Mesenchymal stem cell (in vitro differentiated cells and primary cell): ENCODE results near the gene TSSK2.

Source experiments
- DNase-seq: peaks from one replicate; pipeline ENCODE4 v3.0.0-alpha.2; 2013
- H2AFZ ChIP-seq: one replicate; pipeline ENCODE4 v1.6.1; 2013; ENCODE audit warnings: low read depth, mild to moderate bottlenecking, control low read depth, inconsistent platforms, low read length, moderate library complexity
- H2AK5ac ChIP-seq: 2 replicates; pipeline ENCODE4 v1.6.1; 2013; ENCODE audit warnings: low read length, moderate library complexity, mild to moderate bottlenecking, inconsistent platforms; ENCODE audit not compliant: severe bottlenecking
- H2BK120ac ChIP-seq: one replicate; pipeline ENCODE4 v1.6.1; 2013; ENCODE audit warnings: low read depth, mild to moderate bottlenecking, inconsistent platforms, low read length, moderate library complexity
- H2BK12ac ChIP-seq, 2 experiments: one replicate each; pipeline ENCODE4 v1.6.1; 2013; ENCODE audit warnings: inconsistent platforms in 2 of 2, low read length in 2 of 2, mild to moderate bottlenecking in 2 of 2, moderate library complexity in 2 of 2, control low read depth in 1 of 2
- H2BK15ac ChIP-seq: one replicate; pipeline ENCODE4 v1.6.1; 2013; ENCODE audit warnings: mild to moderate bottlenecking, low read depth, inconsistent platforms; ENCODE audit not compliant: poor library complexity, severe bottlenecking
- H2BK5ac ChIP-seq: 2 replicates; pipeline ENCODE4 v1.6.1; 2013; ENCODE audit warnings: low read depth, mild to moderate bottlenecking, low read length, control low read depth, inconsistent platforms; ENCODE audit not compliant: poor library complexity, severe bottlenecking
- H3K14ac ChIP-seq, 2 experiments: one replicate each; pipeline ENCODE4 v1.6.1; 2013; ENCODE audit warnings: inconsistent platforms in 2 of 2, low read length in 2 of 2, control low read depth in 1 of 2, mild to moderate bottlenecking in 1 of 2, moderate library complexity in 1 of 2
- H3K18ac ChIP-seq, 2 experiments: one replicate each; pipeline ENCODE4 v1.6.1; 2013; ENCODE audit warnings: inconsistent platforms in 2 of 2, low read length in 2 of 2, control low read depth in 1 of 2, low read depth in 1 of 2, mild to moderate bottlenecking in 1 of 2
- H3K23ac ChIP-seq, 2 experiments: one replicate each; pipeline ENCODE4 v1.6.1; 2013; ENCODE audit warnings: inconsistent platforms in 2 of 2, low read length in 2 of 2, mild to moderate bottlenecking in 2 of 2, moderate library complexity in 2 of 2, control low read depth in 1 of 2
- H3K27ac ChIP-seq: 2 replicates; pipeline ENCODE4 v1.5.1; 2013; ENCODE audit warnings: mild to moderate bottlenecking, moderate library complexity, low read length, control low read depth, inconsistent platforms; ENCODE audit not compliant: poor library complexity, severe bottlenecking
- H3K27me3 ChIP-seq, 2 experiments: 2 replicates each; pipeline versions ENCODE4 v1.6.1 to v1.7.0; 2013; ENCODE audit warnings: low read length in 2 of 2, mild to moderate bottlenecking in 2 of 2, moderate library complexity in 2 of 2, control low read depth in 1 of 2, inconsistent platforms in 1 of 2; ENCODE audit not compliant: control insufficient read depth in 1 of 2, insufficient read depth in 1 of 2
- H3K36me3 ChIP-seq, 2 experiments: 2 replicates each; pipeline versions ENCODE4 v1.6.1 to v1.7.0; 2013; ENCODE audit warnings: low read length in 2 of 2, control low read depth in 1 of 2, inconsistent platforms in 1 of 2, low read depth in 1 of 2, mild to moderate bottlenecking in 1 of 2; ENCODE audit not compliant: insufficient read depth in 2 of 2, control insufficient read depth in 1 of 2
- H3K4ac ChIP-seq, 2 experiments: one replicate each; pipeline ENCODE4 v1.6.1; 2013; ENCODE audit warnings: inconsistent platforms in 2 of 2, low read length in 2 of 2, mild to moderate bottlenecking in 2 of 2, moderate library complexity in 2 of 2, control low read depth in 1 of 2, low read depth in 1 of 2
- H3K4me1 ChIP-seq: 2 replicates; pipeline ENCODE4 v1.6.1; 2013; ENCODE audit warnings: low read depth, low read length, control low read depth; ENCODE audit not compliant: control insufficient read depth, insufficient read depth
- H3K4me2 ChIP-seq: 2 replicates; pipeline ENCODE4 v1.6.1; 2013; ENCODE audit warnings: low read length, mild to moderate bottlenecking, inconsistent platforms; ENCODE audit not compliant: poor library complexity, severe bottlenecking
- H3K4me3 ChIP-seq, 2 experiments: 2 replicates each; pipeline versions ENCODE4 v1.5.1 to v1.7.0; 2013; ENCODE audit warnings: low read length in 2 of 2, mild to moderate bottlenecking in 2 of 2, control low read depth in 1 of 2, low read depth in 1 of 2; ENCODE audit not compliant: insufficient read depth in 1 of 2
- H3K79me1 ChIP-seq: replicated peaks from 2 replicates; pipeline ENCODE4 v1.6.1; 2013; ENCODE audit warnings: mild to moderate bottlenecking, control low read depth, low read length, inconsistent platforms; ENCODE audit not compliant: poor library complexity, severe bottlenecking
- H3K9ac ChIP-seq: 2 replicates; pipeline ENCODE4 v1.7.0; 2013; ENCODE audit warnings: mild to moderate bottlenecking, low read length, moderate library complexity
- H3K9me3 ChIP-seq: 2 replicates; pipeline ENCODE4 v1.7.0; 2013; ENCODE audit warnings: mild to moderate bottlenecking, low read length; ENCODE audit not compliant: control insufficient read depth
- H4K8ac ChIP-seq: one replicate; pipeline ENCODE4 v1.6.1; 2013; ENCODE audit warnings: inconsistent platforms, mild to moderate bottlenecking, low read length, moderate library complexity
- H4K91ac ChIP-seq: one replicate; pipeline ENCODE4 v1.6.1; 2013; ENCODE audit warnings: mild to moderate bottlenecking, low read length, inconsistent platforms
- WGBS: methylation state at CpG from one replicate; pipeline ENCODE4 v1.1.7; 2013; ENCODE audit warnings: mixed read lengths; 5-methylcytosine and 5-hydroxymethylcytosine counted together

The TSSK2 gene

DNA sequence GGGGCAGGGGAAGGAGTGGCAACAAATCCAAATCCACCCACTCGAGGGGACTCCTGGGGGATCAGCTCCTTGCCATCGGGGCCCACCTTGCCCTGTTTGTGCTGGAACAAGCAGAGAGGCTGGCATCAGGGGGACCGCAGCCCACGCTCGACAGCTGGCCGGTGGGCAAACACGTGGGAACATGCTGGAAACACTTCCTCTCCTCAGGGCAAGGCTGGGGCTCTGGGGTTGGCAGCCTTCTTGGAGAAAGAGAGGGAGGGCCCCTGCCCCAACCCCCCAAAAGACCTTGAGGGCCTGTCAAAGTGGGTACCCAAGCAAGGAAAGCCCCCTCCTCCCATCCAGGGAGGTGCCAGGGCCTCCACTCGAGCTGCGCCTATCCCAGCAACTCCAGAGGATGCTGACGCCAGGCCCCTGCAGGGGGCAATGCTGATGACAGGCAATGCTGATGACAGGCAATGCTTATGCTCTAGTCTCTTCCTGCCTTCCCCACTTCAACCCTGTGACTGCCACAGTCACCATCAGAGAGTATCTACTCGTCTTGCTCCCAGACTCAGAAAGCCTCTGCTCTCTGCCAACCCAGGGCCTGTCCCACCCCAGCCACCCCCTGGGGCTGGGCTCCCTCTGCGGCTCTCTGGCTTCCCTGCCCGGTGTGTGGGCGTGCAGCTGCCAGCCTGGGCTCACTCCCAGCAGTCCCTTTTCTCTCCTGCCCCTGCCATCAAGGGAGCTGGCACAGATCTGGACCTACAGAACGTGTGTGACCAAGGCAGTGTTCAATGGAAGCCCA lies 7.3 kb downstream of the TSSK2 start:
- peaks cover 2% of the 10 kb centered on the region for H3K4me1 ChIP-seq
- no peak for DNase-seq
- no peaks in the 10 kb centered on the region for H3K9me3 ChIP-seq
- no peak overlapping the region for H3K14ac ChIP-seq
- H3K23ac ChIP-seq: no peak overlapping the region
- no peak overlapping the region for H3K9ac ChIP-seq
- no peak overlapping the region for H3K27ac ChIP-seq
- no peak overlapping the region for H3K4ac ChIP-seq
- WGBS: 96% methylated on average over 15 of the region's 15 CpGs
- H3K36me3 ChIP-seq: peaks cover 79 to 90% of the 10 kb centered on the region in 2 experiments
- no peak overlapping the region for H4K91ac ChIP-seq
- no peak overlapping the region for H2AFZ ChIP-seq
- no peak overlapping the region for H4K8ac ChIP-seq
- no peak overlapping the region for H2BK120ac ChIP-seq
- H2BK15ac ChIP-seq: no peak overlapping the region
- no peak overlapping the region for H2BK5ac ChIP-seq
- H3K4me2 ChIP-seq: no peak overlapping the region
- H3K18ac ChIP-seq: no peak overlapping the region
- H2AK5ac ChIP-seq: no peak overlapping the region
- peaks cover 51% of the 10 kb centered on the region for H3K79me1 ChIP-seq
- H3K4me3 ChIP-seq: no peak overlapping the region
- H2BK12ac ChIP-seq: no peak overlapping the region
- no peaks in the 10 kb centered on the region for H3K27me3 ChIP-seq

- Histone ChIP-seq H3K23ac (no peak overlapping the region), H3K4ac (no peak overlapping the region), H2AK5ac (no peak overlapping the region), H2BK5ac (no peak overlapping the region), H3K18ac (no peak overlapping the region), H3K79me1 (peaks cover 48% of the 10 kb centered on the region), H3K9ac (no peak overlapping the region), H3K27me3 (no peaks in the 10 kb centered on the region), H3K4me1 (peaks cover 5% of the 10 kb centered on the region), H2BK120ac (no peak overlapping the region), H2BK15ac (no peak overlapping the region), H2BK12ac (no peak overlapping the region), H3K14ac (no peak overlapping the region), H4K91ac (no peak overlapping the region), H4K8ac (no peak overlapping the region), H2AFZ (no peak overlapping the region), H3K27ac (no peak overlapping the region), H3K9me3 (no peaks in the 10 kb centered on the region), H3K36me3 (peaks cover 73 to 84% of the 10 kb centered on the region in 2 experiments), H3K4me2 (no peak overlapping the region), H3K4me3 (no peak overlapping the region)
- DNase-seq: no peak
- 98% methylated on average over 9 of the region's 9 CpGs for WGBS
Measured at GRCh38 chr22:19139001-19139356, 7.9 kb downstream of the TSSK2 start.

- Histone ChIP-seq H3K27ac (no peak overlapping the region), H3K9me3 (no peaks in the 10 kb centered on the region), H2BK12ac (no peak overlapping the region), H2AFZ (no peak overlapping the region), H4K8ac (no peak overlapping the region), H3K36me3 (peaks cover 63 to 74% of the 10 kb centered on the region in 2 experiments), H3K27me3 (no peaks in the 10 kb centered on the region), H2AK5ac (no peak overlapping the region), H3K4ac (no peak overlapping the region), H3K4me3 (no peak overlapping the region), H2BK120ac (no peak overlapping the region), H2BK15ac (no peak overlapping the region), H3K4me2 (no peak overlapping the region), H2BK5ac (no peak overlapping the region), H3K23ac (no peak overlapping the region), H3K4me1 (peaks cover 5% of the 10 kb centered on the region), H3K9ac (no peak overlapping the region), H3K18ac (no peak overlapping the region), H4K91ac (no peak overlapping the region), H3K14ac (no peak overlapping the region), H3K79me1 (peaks cover 44% of the 10 kb centered on the region)
- WGBS: over 99% methylated on average over 5 of the region's 5 CpGs
- DNase-seq: no peak
Measured at GRCh38 chr22:19139974-19140373, 8.9 kb downstream of the TSSK2 start.

- Histone ChIP-seq H2BK15ac (no peak overlapping the region), H3K9ac (no peak overlapping the region), H3K27ac (no peak overlapping the region), H3K4me1 (peaks cover 5% of the 10 kb centered on the region), H2AK5ac (no peak overlapping the region), H3K79me1 (peaks cover 39% of the 10 kb centered on the region), H2BK5ac (no peak overlapping the region), H2AFZ (no peak overlapping the region), H3K27me3 (peaks cover 8 to 14% of the 10 kb centered on the region in 2 experiments), H3K14ac (no peak overlapping the region), H4K91ac (no peak overlapping the region), H3K4me2 (no peak overlapping the region), H3K23ac (no peak overlapping the region), H3K9me3 (no peaks in the 10 kb centered on the region), H3K4ac (no peak overlapping the region), H3K36me3 (peaks cover 49 to 54% of the 10 kb centered on the region in 2 experiments), H3K18ac (no peak overlapping the region), H2BK12ac (no peak overlapping the region), H2BK120ac (no peak overlapping the region), H3K4me3 (no peak overlapping the region), H4K8ac (no peak overlapping the region)
- WGBS: 98% methylated on average over 9 of the region's 9 CpGs
- no peak for DNase-seq
Measured at GRCh38 chr22:19142394-19142793, 11.3 kb downstream of the TSSK2 start.
